HepG2 (cell line): ENCODE results near the gene RLN2. TPM values are rescaled to one million over a fixed set of nuclear protein-coding genes. Genes with fewer than 3 reads are reported as not detected.

ENCODE experiments used
- ATAC-seq: fragments of 200-7000 bp; cut with Tn5 transposase; 3 replicates; pipeline ENCODE4 v1.9.1; 2020; ENCODE audit warnings: mild to moderate bottlenecking, moderate library complexity
- BruUV-seq: library from RNA; stranded (reverse); fragments of 400-500 nt; replicated peaks from 2 replicates; lab custom pipeline; 2021; lab: Mats Ljungman, UMichigan
- CTCF ChIA-PET: fragments of 300-600 bp; formaldehyde crosslinking; extraction: SDS; loops from one replicate; lab custom pipeline; 2021; ENCODE audit warnings: low total read pairs, inconsistent platforms, low intra/inter-chr PET ratio; lab: Yijun Ruan, JAX
- POLR2A ChIA-PET: fragments of 350-600 bp; sonication (Branson Sonifier 250); formaldehyde crosslinking; loops from one replicate; lab custom pipeline; 2020; ENCODE audit warnings: antibody characterized with exemption, inconsistent platforms; lab: Yijun Ruan, JAX
- DNase-seq: peaks from one replicate; pipeline ENCODE4 v3.0.0-alpha.2; 2015; ENCODE audit warnings: low spot score
- FAIRE-seq: peaks from 3 replicates; lab custom pipeline; 2011; peaks lifted over from hg19 to GRCh38; lab: Jason Lieb, UNC
- H2AFZ ChIP-seq: one replicate; pipeline ENCODE4 v1.6.1; 2011; ENCODE audit warnings: low read length, inconsistent platforms
- H3K27ac ChIP-seq: fragments of 300-600 bp; 3 replicates; pipeline ENCODE4 v1.8.0; 2011; ENCODE audit warnings: mixed run types, mild to moderate bottlenecking, mixed read lengths, low read length, inconsistent platforms; ENCODE audit not compliant: insufficient read depth; ENCODE audit errors: extremely low read length
- H3K27me3 ChIP-seq, 2 experiments: fragments of 200-600 bp in 1 of 2; 2 replicates in 1 of 2; 3 replicates in 1 of 2; pipeline versions ENCODE4 v1.6.0 to v1.8.0; 2011; ENCODE audit warnings: low read length in 2 of 2, mild to moderate bottlenecking in 2 of 2, moderate library complexity in 2 of 2, inconsistent platforms in 1 of 2; ENCODE audit not compliant: insufficient read depth in 2 of 2, control insufficient read depth in 1 of 2
- H3K36me3 ChIP-seq, 2 experiments: fragments of 200-600 bp in 1 of 2; replicated peaks in 1 of 2; 2 replicates in 1 of 2; 3 replicates in 1 of 2; pipeline versions ENCODE4 v1.5.1 to v1.8.0; 2011; ENCODE audit warnings: low read length in 2 of 2, inconsistent platforms in 1 of 2; ENCODE audit not compliant: insufficient read depth in 2 of 2, control insufficient read depth in 1 of 2
- H3K4me1 ChIP-seq: 2 replicates; pipeline ENCODE4 v1.5.1; 2012; ENCODE audit warnings: low read length, inconsistent platforms; ENCODE audit not compliant: insufficient read depth
- H3K4me2 ChIP-seq: 2 replicates; pipeline ENCODE4 v1.6.0; 2011; ENCODE audit warnings: low read depth, low read length, inconsistent platforms
- H3K4me3 ChIP-seq, 3 experiments: fragments of 200-600 bp in 1 of 3; sonication (generic), shearing (Covaris generic) in 1 of 3; replicated peaks in 1 of 3; 2 replicates each; pipeline ENCODE4 v1.5.1; 2011 to 2016; ENCODE audit warnings: low read length in 3 of 3, inconsistent platforms in 2 of 3, low read depth in 2 of 3, mild to moderate bottlenecking in 2 of 3, control low read depth in 1 of 3, mixed read lengths in 1 of 3; ENCODE audit not compliant: insufficient read depth in 1 of 3
- H3K79me2 ChIP-seq: one replicate; pipeline ENCODE4 v1.6.1; 2011; ENCODE audit warnings: low read length, inconsistent platforms; ENCODE audit not compliant: insufficient read depth
- H3K9ac ChIP-seq: 2 replicates; pipeline ENCODE4 v1.6.0; 2011; ENCODE audit warnings: mild to moderate bottlenecking, low read depth, low read length, inconsistent platforms; ENCODE audit not compliant: insufficient read depth
- H3K9me3 ChIP-seq: 2 replicates; pipeline ENCODE4 v1.5.1; 2012; ENCODE audit warnings: mild to moderate bottlenecking, low read length
- H4K20me1 ChIP-seq: 2 replicates; pipeline ENCODE4 v1.6.0; 2011; ENCODE audit warnings: inconsistent platforms, mild to moderate bottlenecking, low read length, moderate library complexity; ENCODE audit not compliant: insufficient read depth
- ARID4A ChIP-seq: sonication (generic); formaldehyde crosslinking; IDR thresholded peaks from 2 replicates; pipeline ENCODE4 v1.5.0; 2020; ENCODE audit warnings: mild to moderate bottlenecking, missing genetic modification reagents, borderline replicate concordance
- BRF2 ChIP-seq: sonication (generic); formaldehyde crosslinking; IDR thresholded peaks from 2 replicates; pipeline ENCODE4 v1.8.1; 2022; ENCODE audit warnings: mild to moderate bottlenecking, missing genetic modification reagents
- CHD2 ChIP-seq: IDR thresholded peaks from 2 replicates; pipeline ENCODE4 v1.6.1; 2011; ENCODE audit warnings: low read depth, low read length, improper control_type of control experiment
- HNRNPK ChIP-seq: fragments of 200-400 bp; formaldehyde crosslinking; IDR thresholded peaks from 2 replicates; pipeline ENCODE4 v1.6.1; 2018; ENCODE audit warnings: low read length, low read depth, moderate library complexity, mild to moderate bottlenecking; ENCODE audit not compliant: poor library complexity, severe bottlenecking
- KLF16 ChIP-seq, 2 experiments: sonication (generic) in 1 of 2; formaldehyde crosslinking in 1 of 2; IDR thresholded peaks; 2 replicates each; pipeline versions ENCODE4 v1.6.1 to v1.8.0; 2016 to 2023; ENCODE audit warnings: missing genetic modification reagents in 2 of 2, missing compliant biosample characterization in 1 of 2
- PATZ1 ChIP-seq: sonication (generic); formaldehyde crosslinking; IDR thresholded peaks from 2 replicates; pipeline ENCODE4 v1.4.0; 2020; ENCODE audit warnings: missing genetic modification reagents
- RARA ChIP-seq: IDR thresholded peaks from 2 replicates; pipeline ENCODE4 v1.6.1; 2016; ENCODE audit warnings: missing genetic modification reagents, missing compliant biosample characterization
- TCF12 ChIP-seq, 2 experiments: fragments of 450-650 bp in 1 of 2; sonication (generic) in 1 of 2; formaldehyde crosslinking in 1 of 2; IDR thresholded peaks; 2 replicates each; pipeline versions ENCODE4 v1.6.1 to v1.8.0; 2017 to 2022; ENCODE audit warnings: antibody characterized with exemption in 1 of 2, mild to moderate bottlenecking in 1 of 2, missing genetic modification reagents in 1 of 2, moderate library complexity in 1 of 2
- ZMYM4 ChIP-seq: sonication (generic); formaldehyde crosslinking; IDR thresholded peaks from 2 replicates; pipeline ENCODE4 v1.8.1; 2023; ENCODE audit warnings: mild to moderate bottlenecking, missing genetic modification reagents
- ZNF275 ChIP-seq: sonication (generic); formaldehyde crosslinking; IDR thresholded peaks from 2 replicates; pipeline ENCODE4 v1.8.0; 2022; ENCODE audit warnings: missing genetic modification reagents, mild to moderate bottlenecking, inconsistent platforms, borderline replicate concordance
- ZNF550 ChIP-seq: sonication (generic); formaldehyde crosslinking; IDR thresholded peaks from 2 replicates; pipeline ENCODE4 v1.4.0; 2020; ENCODE audit warnings: mild to moderate bottlenecking, missing genetic modification reagents, borderline replicate concordance
- ZNF552 ChIP-seq: sonication (generic); formaldehyde crosslinking; IDR thresholded peaks from 2 replicates; pipeline ENCODE4 v1.9.0; 2022; ENCODE audit warnings: missing genetic modification reagents, mild to moderate bottlenecking, borderline replicate concordance
- ZNF562 ChIP-seq: sonication (generic); formaldehyde crosslinking; IDR thresholded peaks from 2 replicates; pipeline ENCODE4 v1.8.0; 2022; ENCODE audit warnings: missing genetic modification reagents, borderline replicate concordance
- ZNF777 ChIP-seq: sonication (generic); formaldehyde crosslinking; IDR thresholded peaks from 2 replicates; pipeline ENCODE4 v1.4.0; 2020; ENCODE audit warnings: missing genetic modification reagents
- WGBS: methylation state at CpG from one replicate; pipeline ENCODE4 v1.1.6; 2017; ENCODE audit warnings: low lambda C conversion rate; 5-methylcytosine and 5-hydroxymethylcytosine counted together
- in situ Hi-C: cut with HindIII; loops from 2 replicates; pipeline ENCODE4 v1.10.0; 2017; ENCODE audit warnings: low pct_unique_long_range_greater_than_20kb; ENCODE audit not compliant: extremely low pct_ligation_motif_present
- intact Hi-C: fragments of 100-400 bp; cut with micrococcal nuclease; formaldehyde crosslinking; loops from one replicate; pipeline ENCODE4 v1.10.0; 2022; ENCODE audit not compliant: unreplicated experiment
- polyA plus RNA-seq, 8 experiments: library from polyadenylated mRNA; depleted of rRNA in 3 of 8; stranded (reverse) in 7 of 8; unstranded in 1 of 8; fragments of >200 nt; fragmentation: Illumina TruSeq in 4 of 8; extraction: Trizol in 4 of 8; gene quantifications; 2 replicates each; pipeline versions ENCODE4 v1.2.1 to v1.2.3, GENCODE V29; 2011 to 2016; ENCODE audit warnings: low read depth in 4 of 8, missing spikeins in 1 of 8, mixed read lengths in 1 of 8; ENCODE audit not compliant: insufficient read depth in 1 of 8
- total RNA-seq, 5 experiments: library from RNA; depleted of rRNA; stranded (reverse); fragments of >200 nt; fragmentation: Illumina TruSeq; extraction: Trizol; gene quantifications; 2 replicates each; pipeline ENCODE4 v1.2.3, GENCODE V29; 2016; ENCODE audit warnings: low read depth in 1 of 5

The RLN2 gene
- total and polyA plus RNA-seq, 2 of the 13 experiments (the other 11 are each of a cell fraction or from before 2014, with no cell fraction given), result not detected

- in situ Hi-C loops, result no loop called here
- peaks cover 16% of the 10 kb centered on the region for H3K4me1 ChIP-seq
These were observed 38.6 kb downstream of the RLN2 start for GRCh38 chr9:5265939-5266338.

More at GRCh38 chr9:5265939-5266338, 38.6 kb downstream of the RLN2 start:
- POLR2A ChIA-PET, result no interaction called here
- Histone ChIP-seq H3K36me3 (no peaks in the 10 kb centered on the region), H2AFZ (no peak overlapping the region), H3K4me3 (no peak overlapping the region), H3K27ac (no peak overlapping the region), H3K9ac (no peak overlapping the region), H3K79me2 (no peaks in the 10 kb centered on the region), H3K27me3 (no peaks in the 10 kb centered on the region), H3K4me2 (no peak overlapping the region), H4K20me1 (no peaks in the 10 kb centered on the region), H3K9me3 (no peaks in the 10 kb centered on the region)
- TF ChIP-seq KLF16 (CRISPR knock-in tag; IDR thresholded peaks at IDR 0.05) (no peak), ZMYM4 (CRISPR knock-in tag) (no peak), HNRNPK (no peak), ARID4A (no peak), ZNF562 (CRISPR knock-in tag) (no peak), ZNF275 (CRISPR knock-in tag) (no peak), BRF2 (no peak), PATZ1 (CRISPR knock-in tag) (no peak), RARA (CRISPR knock-in tag) (no peak), CHD2 (no peak), TCF12 (IDR thresholded peaks at IDR 0.05) (no peak), TCF12 (CRISPR knock-in tag; IDR thresholded peaks at IDR 0.05) (no peak), ZNF550 (CRISPR knock-in tag) (no peak), ZNF552 (CRISPR knock-in tag) (no peak), ZNF777 (CRISPR knock-in tag) (no peak)
- DNase-seq, result no peak
- intact Hi-C loops, result no loop called here
- no CpG with 5 or more reads among the region's 1 CpG for WGBS
- BruUV-seq, result no TSS peak
- no peak for FAIRE-seq
- CTCF ChIA-PET, result no interaction called here
- ATAC-seq, result peak; percentile 83
